GM12878 (cell line): ENCODE measurements around the gene ALG2. TPM values are rescaled to one million over a fixed set of nuclear protein-coding genes. Genes with fewer than 3 reads are reported as not detected.

ENCODE experiments used
- BCL11A ChIP-seq: IDR thresholded peaks from 2 replicates; pipeline ENCODE4 v1.6.1; 2011; ENCODE audit warnings: low read depth, low read length
- CEBPZ ChIP-seq: fragments of 150-350 bp; IDR thresholded peaks from 2 replicates; pipeline ENCODE4 v1.6.1; 2016; ENCODE audit warnings: low read depth, low read length
- E2F8 ChIP-seq: fragments of 450-650 bp; IDR thresholded peaks from 2 replicates; pipeline ENCODE4 v1.6.1; 2018; ENCODE audit warnings: mild to moderate bottlenecking, low read depth, moderate library complexity; ENCODE audit not compliant: partially characterized antibody
- ELK1 ChIP-seq: IDR thresholded peaks from 2 replicates; pipeline ENCODE4 v1.6.1; 2012; ENCODE audit warnings: low read depth, low read length, improper control_type of control experiment
- EP300 ChIP-seq, 2 experiments: fragments of 150-350 bp in 1 of 2; IDR thresholded peaks; 2 replicates each; pipeline ENCODE4 v1.6.1; 2011 to 2012; ENCODE audit warnings: low read depth in 2 of 2, low read length in 2 of 2, borderline replicate concordance in 1 of 2, improper control_type of control experiment in 1 of 2, inconsistent platforms in 1 of 2; ENCODE audit not compliant: control insufficient read depth in 1 of 2
- FOXK2 ChIP-seq: fragments of 450-650 bp; IDR thresholded peaks from 2 replicates; pipeline ENCODE4 v1.6.1; 2017; ENCODE audit warnings: mild to moderate bottlenecking, moderate library complexity
- KDM1A ChIP-seq: fragments of 200-600 bp; sonication (generic); IDR thresholded peaks from 2 replicates; pipeline ENCODE4 v1.6.1; 2016; ENCODE audit warnings: borderline replicate concordance
- MAX ChIP-seq: IDR thresholded peaks from 2 replicates; pipeline ENCODE4 v1.6.1; 2012; ENCODE audit warnings: low read depth, low read length, improper control_type of control experiment
- MTA2 ChIP-seq: fragments of 450-650 bp; IDR thresholded peaks from 2 replicates; pipeline ENCODE4 v1.6.1; 2016; ENCODE audit warnings: low read depth, mild to moderate bottlenecking, moderate library complexity
- NR2C1 ChIP-seq: fragments of 450-650 bp; IDR thresholded peaks from 2 replicates; pipeline ENCODE4 v1.6.1; 2017; ENCODE audit warnings: antibody characterized with exemption, mild to moderate bottlenecking, moderate library complexity
- RELB ChIP-seq: fragments of 450-650 bp; IDR thresholded peaks from 2 replicates; pipeline ENCODE4 v1.6.1; 2017; ENCODE audit warnings: low read depth, mild to moderate bottlenecking, moderate library complexity
- SIX5 ChIP-seq: IDR thresholded peaks from 2 replicates; pipeline ENCODE4 v1.6.1; 2011; ENCODE audit warnings: mild to moderate bottlenecking, low read depth, low read length, moderate library complexity; ENCODE audit not compliant: severe bottlenecking
- SREBF2 ChIP-seq: IDR thresholded peaks from 2 replicates; pipeline ENCODE4 v1.6.1; 2012; ENCODE audit warnings: mild to moderate bottlenecking, low read length
- STAT1 ChIP-seq: fragments of 450-650 bp; conservative IDR thresholded peaks from 2 replicates; pipeline ENCODE4 v1.6.1; 2014; ENCODE audit warnings: antibody characterized with exemption, mild to moderate bottlenecking
- TAF1 ChIP-seq: IDR thresholded peaks from 2 replicates; pipeline ENCODE4 v1.6.1; 2011; ENCODE audit warnings: mild to moderate bottlenecking, low read depth, low read length, borderline replicate concordance
- YY1 ChIP-seq: IDR thresholded peaks from 2 replicates; pipeline ENCODE4 v1.6.1; 2011; ENCODE audit warnings: low read depth, mild to moderate bottlenecking, low read length
- ZBED1 ChIP-seq: IDR thresholded peaks from 2 replicates; pipeline ENCODE4 v1.6.1; 2016; ENCODE audit warnings: borderline replicate concordance
- ZBTB4 ChIP-seq: fragments of 450-650 bp; formaldehyde crosslinking; IDR thresholded peaks from 2 replicates; pipeline ENCODE4 v1.4.0; 2022; ENCODE audit warnings: mild to moderate bottlenecking, moderate library complexity
- polyA plus RNA-seq, 11 experiments: library from polyadenylated mRNA; depleted of rRNA in 4 of 11; unstranded in 6 of 11; stranded (reverse) in 5 of 11; fragments of >200 nt; fragmentation: Nextera tagmentation in 4 of 11; fragmentation: Illumina TruSeq in 1 of 11; extraction: Ambion mirVana in 4 of 11; extraction: Trizol in 1 of 11; gene quantifications; 1 replicate in 1 of 11; 2 replicates in 10 of 11; pipeline versions ENCODE4 v1.2.1 to v1.2.3, GENCODE V29; 2011 to 2016; ENCODE audit warnings: inconsistent platforms in 2 of 11, missing spikeins in 2 of 11, low read depth in 1 of 11
- total RNA-seq, 4 experiments: library from RNA; depleted of rRNA in 3 of 4; stranded (reverse); fragments of >200 nt in 3 of 4; fragmentation: Illumina TruSeq in 1 of 4; extraction: Trizol in 1 of 4; gene quantifications; 2 replicates each; pipeline versions ENCODE4 v1.2.1 to v1.2.3, GENCODE V29; 2013 to 2021

ALG2 gene
- total and polyA plus RNA-seq, 10 of the 15 experiments (the other 5 are each of a cell fraction or from before 2014, with no cell fraction given), result 8.8 to 52.5 (median 38.6) TPM

GRCh38 chr9:99231711-99232110 lies 10.0 kb upstream of the ALG2 start (continued):
- no peak for TF ChIP-seq SREBF2
- TF ChIP-seq TAF1, result no peak
- TF ChIP-seq E2F8, result no peak
- no peak for TF ChIP-seq STAT1
- TF ChIP-seq SIX5, result no peak
- no peak for TF ChIP-seq KDM1A
- TF ChIP-seq EP300 (IDR thresholded peaks at IDR 0.05; ENCODE audit: borderline replicate concordance in 1 of 2, control insufficient read depth in 1 of 2, low read depth in 2 of 2, low read length in 2 of 2), result no peak
- TF ChIP-seq BCL11A, result no peak
- TF ChIP-seq YY1, result peak; percentile 73; the same call in 1 of the 2 replicates
- no peak for TF ChIP-seq ZBTB4
- 0 out of 2 replicates have a peak, but pooled peaks have one; percentile 16 for TF ChIP-seq MTA2
- TF ChIP-seq CEBPZ, result 0 out of 2 replicates have a peak, but pooled peaks have one; percentile 22
- no peak for TF ChIP-seq FOXK2
- TF ChIP-seq ELK1, result no peak
- no peak for TF ChIP-seq MAX
- peak; percentile 35; the same call in 1 of the 2 replicates for TF ChIP-seq ZBED1
- no peak for TF ChIP-seq RELB
- TF ChIP-seq NR2C1, result no peak
